ENCODE results near the gene BUB1B.

BUB1B gene

GRCh38 chr15:40183636-40184463 lies 23.0 kb downstream of the BUB1B start:
- DNase-seq = no peak

DNA sequence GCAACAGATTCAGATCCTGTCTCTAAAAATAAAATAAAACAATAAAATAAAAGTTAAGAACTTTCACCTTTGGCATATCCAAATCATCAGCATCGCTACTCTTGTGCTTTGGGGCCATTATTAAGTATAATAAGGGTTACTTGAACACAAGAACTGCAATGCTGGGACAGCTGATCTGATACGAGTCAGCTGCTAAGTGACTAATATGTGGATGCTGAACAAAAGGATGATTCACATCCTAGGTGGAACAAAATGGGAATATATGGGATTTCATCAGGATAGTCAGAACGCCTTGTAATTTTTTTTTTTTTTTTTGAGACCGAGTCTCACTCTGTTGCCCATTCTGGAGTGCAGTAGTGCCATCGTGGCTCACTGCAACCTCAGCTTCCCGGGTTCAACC lies 29.7 kb downstream of the BUB1B start:
- DNase-seq = no peak

DNA sequence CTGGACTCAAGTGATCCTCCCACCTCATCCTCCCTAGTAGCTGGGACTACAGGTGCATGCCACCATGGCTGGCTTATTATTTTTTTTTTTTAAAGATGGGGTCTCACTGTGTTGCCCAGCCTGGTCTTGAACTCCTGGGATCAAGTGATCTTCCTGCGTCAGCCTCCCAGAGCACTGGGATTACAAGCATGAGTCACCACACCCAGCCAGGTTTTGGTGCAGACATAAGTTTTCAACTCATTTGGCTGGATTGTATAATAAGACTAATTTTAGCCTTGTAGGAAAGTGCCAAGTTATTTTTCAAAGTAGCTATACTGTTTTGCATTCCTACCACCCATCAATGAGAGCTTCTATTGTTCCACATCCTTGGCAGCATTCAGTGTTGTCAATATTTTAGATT lies 32.1 kb downstream of the BUB1B start:
- DNase-seq = no peak

GRCh38 chr15:40197434-40197833 lies 36.6 kb downstream of the BUB1B start:
- DNase-seq = no peak

DNA sequence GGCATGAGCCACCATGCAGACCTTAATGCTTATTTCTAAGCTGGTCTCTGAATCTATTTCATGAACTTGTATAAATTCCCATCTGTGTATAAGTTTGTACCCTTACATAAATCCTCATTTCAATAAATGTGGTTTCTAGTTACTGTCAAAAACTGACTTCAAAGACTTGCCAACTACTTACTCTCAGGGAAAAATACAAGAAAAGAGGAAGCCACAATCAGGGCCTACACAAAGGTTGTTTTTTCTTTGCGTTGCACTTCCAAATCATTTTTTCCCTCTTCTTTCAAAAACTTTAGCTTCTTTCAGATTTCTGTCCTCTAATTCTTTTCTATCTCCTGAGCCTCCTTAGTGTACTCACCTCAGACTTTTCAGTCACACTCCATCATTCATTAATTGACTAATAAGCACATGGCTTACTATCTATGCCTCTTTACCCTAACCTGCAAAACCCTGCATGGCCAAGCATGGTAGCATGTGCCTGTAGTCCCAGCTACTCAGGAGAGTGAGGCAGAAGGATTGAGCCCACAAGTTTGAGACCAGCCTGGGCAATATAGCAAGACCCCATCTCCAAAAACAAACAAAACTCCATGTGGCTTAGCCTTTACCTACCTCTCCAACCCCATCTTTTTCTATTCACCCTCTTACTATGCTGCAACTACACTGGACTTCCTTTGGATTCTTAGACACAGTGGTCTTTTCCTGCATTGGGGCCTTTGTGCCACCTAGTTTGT lies 37.7 kb downstream of the BUB1B start:
- DNase-seq = no peak

DNA sequence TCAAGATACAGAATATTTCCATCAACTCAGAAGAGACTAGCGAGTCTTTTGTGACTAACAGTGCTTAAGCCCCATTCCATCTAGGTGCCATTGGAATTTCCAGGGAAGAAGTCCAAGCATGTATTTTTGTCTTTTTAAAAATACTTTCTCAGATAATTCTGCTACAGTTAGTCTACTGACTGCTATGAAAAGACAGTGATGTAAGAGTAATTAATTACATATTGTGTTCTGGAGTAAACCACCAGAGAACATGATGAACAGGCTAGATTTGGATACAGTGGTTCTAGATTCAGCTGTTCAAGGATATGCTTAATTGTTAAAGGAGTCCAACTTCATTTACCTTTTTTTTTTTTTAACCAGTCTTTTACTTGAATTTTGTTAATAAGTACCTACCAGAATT lies 43.2 kb downstream of the BUB1B start:
- DNase-seq = no peak

DNA sequence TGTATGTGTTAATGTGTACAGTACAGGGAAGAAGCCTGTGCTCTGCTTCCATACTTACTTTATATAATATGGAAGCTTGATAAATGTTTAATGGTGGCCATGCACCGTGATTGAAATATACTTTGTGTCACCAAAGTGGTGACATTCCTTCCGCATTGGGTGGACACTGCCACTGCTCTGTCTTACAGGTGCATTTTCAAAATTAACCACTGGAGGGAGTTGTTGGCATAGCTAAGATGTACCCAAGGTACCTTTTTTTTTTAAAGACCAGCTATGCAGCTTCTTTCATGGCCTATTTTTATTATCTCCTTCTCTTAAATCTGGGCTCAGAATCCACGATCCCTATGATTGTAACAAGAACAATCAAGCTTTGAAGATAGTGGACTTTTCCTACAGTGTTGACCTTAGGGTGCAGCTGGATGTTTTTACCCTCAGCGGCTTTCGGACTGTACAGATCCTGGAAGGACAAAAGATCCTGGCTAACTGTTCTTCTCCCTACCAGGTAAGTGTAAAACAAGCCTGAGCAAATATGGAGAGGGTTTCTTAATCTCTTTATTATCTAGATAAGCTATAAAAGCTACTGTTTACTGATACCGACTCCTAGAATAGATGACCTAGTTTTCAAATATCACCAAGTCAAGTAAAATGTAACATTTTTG lies 56.4 kb downstream of the BUB1B start:
- DNase-seq = peak; percentile 69 to 75

DNA sequence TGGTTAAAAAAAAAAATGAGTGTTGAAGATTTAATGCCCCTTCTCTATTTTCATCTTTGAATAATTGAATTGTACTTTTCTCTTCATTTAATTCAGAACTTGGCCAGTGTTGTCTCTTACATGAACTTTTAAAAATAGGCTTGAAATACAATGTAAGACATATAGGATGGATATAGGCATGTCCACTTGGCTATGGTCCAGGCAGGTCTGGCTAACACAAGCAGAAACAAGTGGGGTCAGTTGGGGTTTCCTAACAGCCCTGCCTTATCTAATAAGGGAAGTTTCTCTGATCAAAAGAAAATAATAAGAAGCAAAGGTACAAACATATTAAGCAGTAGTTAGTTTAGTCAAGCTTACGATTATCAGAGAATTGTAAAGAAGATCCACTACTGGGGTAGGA lies 58.9 kb downstream of the BUB1B start:
- no peak for DNase-seq

DNA sequence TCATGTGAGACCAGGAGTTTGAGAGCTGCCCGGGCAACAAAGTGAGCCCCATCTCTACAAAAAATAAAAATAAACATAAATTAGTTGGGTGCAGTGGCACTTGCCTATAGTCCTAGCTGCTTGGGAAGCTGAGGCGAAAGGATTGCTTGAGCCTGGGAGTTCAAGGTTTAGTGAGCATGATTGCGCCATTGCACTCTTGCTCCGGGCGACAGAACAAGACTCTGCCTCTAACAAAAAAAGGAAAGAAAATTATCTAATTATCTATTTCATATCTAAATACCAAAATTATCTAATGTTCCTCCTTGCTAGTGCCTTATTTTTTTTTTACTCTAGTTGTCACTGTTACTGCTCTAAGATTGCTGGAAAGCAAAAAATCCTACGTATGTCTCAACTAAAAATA lies 61.3 kb downstream of the BUB1B start:
- DNase-seq = no peak

DNA sequence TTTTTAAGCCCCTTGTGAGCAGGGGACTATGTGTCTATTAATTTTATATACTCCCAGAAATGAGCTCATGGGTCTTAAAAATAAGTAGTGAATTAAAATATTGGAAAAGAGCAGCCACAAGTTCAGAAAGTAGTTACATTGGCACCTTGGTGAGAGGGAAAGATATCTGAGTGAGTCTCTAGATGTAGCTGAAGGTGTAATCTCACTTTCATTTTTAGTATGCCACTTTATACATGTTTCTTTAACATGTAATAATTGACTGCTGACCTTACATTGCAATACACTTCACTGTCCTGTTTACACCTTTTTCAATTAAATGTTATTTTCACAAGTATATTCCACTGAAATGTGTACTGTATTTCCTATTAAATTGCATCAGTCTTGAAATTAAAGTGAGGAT lies 65.9 kb downstream of the BUB1B start:
- no peak for DNase-seq

- no peak for DNase-seq
Observed at GRCh38 chr15:40229316-40229715, 68.4 kb downstream of the BUB1B start.

- DNase-seq = no peak
Observed at GRCh38 chr15:40229956-40230355, 69.1 kb downstream of the BUB1B start.

DNA sequence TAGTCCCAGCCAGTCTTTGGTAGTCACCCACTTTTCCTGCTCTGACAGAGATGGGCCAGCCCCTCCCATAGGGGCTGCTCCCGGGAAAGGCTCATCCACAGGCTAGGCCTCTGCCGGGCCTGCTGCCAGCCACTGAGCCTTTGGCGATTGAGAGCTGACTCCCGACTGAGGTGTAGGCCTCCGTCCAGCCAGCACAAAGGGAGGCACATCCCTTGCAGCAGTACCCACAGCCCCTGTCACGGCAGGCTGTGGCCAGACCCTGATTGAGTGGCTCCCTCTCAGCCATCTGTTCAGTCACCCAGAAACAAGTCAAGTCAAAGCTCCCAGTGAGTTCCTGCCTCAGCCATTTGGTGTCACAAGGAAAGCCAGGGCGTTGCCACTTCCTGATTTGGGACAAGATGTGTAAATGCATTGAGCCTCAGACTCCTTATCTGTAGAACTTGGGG lies 71.8 kb downstream of the BUB1B start:
- DNase-seq = no peak

- no peak for DNase-seq
Observed at GRCh38 chr15:40233727-40234577, 73.1 kb downstream of the BUB1B start.

- DNase-seq = no peak
Observed at GRCh38 chr15:40234783-40235182, 73.9 kb downstream of the BUB1B start.

DNA sequence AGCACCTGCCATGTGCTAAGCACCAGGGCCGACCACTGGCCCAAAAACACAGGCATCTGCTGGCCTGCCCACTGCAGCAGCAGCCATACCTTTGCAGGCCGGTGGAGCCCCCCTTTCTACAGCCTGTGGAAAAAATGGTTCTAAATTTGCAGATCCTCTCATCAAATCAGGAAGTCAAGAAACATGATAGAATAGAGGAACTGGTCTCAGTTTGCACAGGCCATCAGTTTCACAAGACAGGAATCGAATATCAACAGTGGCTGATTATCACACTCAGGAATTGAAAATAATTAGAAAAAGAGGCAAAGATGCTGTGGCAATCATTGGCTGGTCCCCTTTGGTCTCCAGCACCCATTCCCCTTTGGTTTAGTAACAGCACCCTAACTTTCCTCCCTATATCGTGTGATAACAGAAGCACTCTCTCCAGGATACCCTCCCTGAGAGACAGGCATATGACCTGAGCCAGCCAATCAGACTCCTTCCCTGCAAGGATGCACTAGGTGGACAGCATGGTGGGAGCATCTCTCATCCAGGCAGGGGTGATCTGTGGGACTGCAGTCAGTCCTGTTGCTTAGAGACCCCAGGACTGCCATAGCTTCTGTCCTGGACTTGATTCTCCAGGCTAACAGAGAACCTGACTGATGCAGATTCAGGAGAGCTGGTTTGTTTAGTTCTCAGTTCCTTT lies 74.5 kb downstream of the BUB1B start:
- peak; percentile 76 to 81 for DNase-seq

GRCh38 chr15:40238532-40239403 lies 77.9 kb downstream of the BUB1B start, which contains the start of gene PAK6:
Gene PAK6, plus strand, starts transcription at chr15:40239063. Its CDS starts 25,723 bp downstream, at chr15:40264786.
- DNase-seq = no peak

- no peak for DNase-seq
Observed at GRCh38 chr15:40239404-40239692, 78.5 kb downstream of the BUB1B start.

DNA sequence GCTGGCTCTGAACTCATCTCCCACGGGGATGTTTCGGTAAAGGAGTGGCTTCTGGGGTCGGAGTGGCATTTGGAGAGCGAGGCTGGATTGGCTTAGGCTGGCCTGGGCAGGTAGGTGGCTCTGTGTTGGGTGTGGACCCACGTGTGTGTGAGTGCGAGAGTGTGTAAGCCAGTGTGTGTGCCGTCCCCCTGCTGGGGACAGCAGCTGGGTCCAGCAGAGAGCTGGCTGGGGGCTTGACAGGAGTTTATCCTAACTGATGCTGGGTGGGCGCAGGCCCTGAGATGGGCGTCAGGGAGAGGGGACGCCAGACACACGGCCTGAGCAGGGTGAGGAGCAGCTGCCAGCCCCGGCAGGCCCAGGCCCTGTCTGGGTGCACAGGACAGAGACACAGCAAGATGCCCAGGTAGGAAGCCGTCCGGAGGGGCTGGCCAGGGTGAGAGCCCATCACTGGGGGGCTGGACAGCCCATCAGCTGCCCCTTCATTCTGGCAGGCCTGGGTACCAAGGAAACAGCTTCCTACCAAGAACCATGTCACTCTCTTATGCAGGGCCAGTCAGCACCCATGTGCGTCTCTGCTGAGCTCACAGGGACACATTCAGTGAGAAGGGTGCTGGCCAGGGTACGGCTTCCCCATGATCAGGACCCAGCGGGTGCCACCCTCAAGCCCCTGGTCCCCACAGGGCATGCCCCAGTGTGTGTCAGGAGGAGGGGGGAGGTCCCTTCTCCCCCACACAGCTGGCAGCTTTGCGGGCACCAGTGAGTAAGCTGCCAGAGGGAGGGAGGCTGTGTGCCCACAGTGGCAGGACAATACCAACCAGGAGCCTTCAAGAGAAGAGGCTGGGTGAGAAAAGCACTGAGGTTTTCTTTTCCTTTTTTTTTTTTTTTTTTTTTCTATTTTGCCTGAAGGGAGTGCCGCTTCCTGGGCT lies 79.1 kb downstream of the BUB1B start:
- DNase-seq = no peak

- DNase-seq = no peak
Observed at GRCh38 chr15:40240619-40241221, 79.9 kb downstream of the BUB1B start.
